HepG2 (cell line): ENCODE data around the gene KANK3. TPM values are rescaled to one million over a fixed set of nuclear protein-coding genes. Genes with fewer than 3 reads are reported as not detected.

Experiments used
- ARID2 ChIP-seq: sonication (generic); formaldehyde crosslinking; IDR thresholded peaks from 2 replicates; pipeline ENCODE4 v1.8.1; 2022; ENCODE audit warnings: mild to moderate bottlenecking, missing genetic modification reagents, borderline replicate concordance
- CC2D1A ChIP-seq: sonication (generic); formaldehyde crosslinking; IDR thresholded peaks from 2 replicates; pipeline ENCODE4 v1.8.1; 2023; ENCODE audit warnings: mild to moderate bottlenecking, missing genetic modification reagents
- GATAD2A ChIP-seq: IDR thresholded peaks from 2 replicates; pipeline ENCODE4 v1.6.1; 2016
- KDM5A ChIP-seq: fragments of 200-600 bp; sonication (generic); IDR thresholded peaks from 2 replicates; pipeline ENCODE4 v1.7.0; 2018; ENCODE audit warnings: antibody characterized with exemption, mild to moderate bottlenecking, low read length, borderline replicate concordance
- KDM6A ChIP-seq: IDR thresholded peaks from 2 replicates; pipeline ENCODE4 v1.6.1; 2016; ENCODE audit warnings: low read depth
- MEIS1 ChIP-seq: sonication (generic); formaldehyde crosslinking; IDR thresholded peaks from 2 replicates; pipeline ENCODE4 v1.9.0; 2021; ENCODE audit warnings: mild to moderate bottlenecking, missing genetic modification reagents, moderate library complexity, borderline replicate concordance
- POGK ChIP-seq: sonication (generic); formaldehyde crosslinking; conservative IDR thresholded peaks from 2 replicates; pipeline ENCODE4 v1.8.0; 2022; ENCODE audit warnings: mild to moderate bottlenecking, moderate library complexity, missing genetic modification reagents
- RBM39 ChIP-seq: fragments of 200-400 bp; formaldehyde crosslinking; IDR thresholded peaks from one replicate; pipeline ENCODE4 v1.6.1; 2018; ENCODE audit warnings: antibody characterized with exemption, mild to moderate bottlenecking, low read depth, low read length; ENCODE audit not compliant: poor library complexity, severe bottlenecking
- RXRB ChIP-seq: IDR thresholded peaks from 2 replicates; pipeline ENCODE4 v1.6.1; 2016; ENCODE audit warnings: borderline replicate concordance, missing genetic modification reagents, missing compliant biosample characterization
- SAFB2 ChIP-seq: sonication (generic); formaldehyde crosslinking; IDR thresholded peaks from 2 replicates; pipeline ENCODE4 v1.5.1; 2020; ENCODE audit warnings: missing genetic modification reagents, low read depth, mild to moderate bottlenecking, borderline replicate concordance
- SIX1 ChIP-seq: sonication (generic); formaldehyde crosslinking; IDR thresholded peaks from 2 replicates; pipeline ENCODE4 v1.4.0; 2020; ENCODE audit warnings: missing genetic modification reagents, borderline replicate concordance
- SMARCC2 ChIP-seq: fragments of 450-650 bp; IDR thresholded peaks from 2 replicates; pipeline ENCODE4 v1.6.1; 2017; ENCODE audit warnings: antibody characterized with exemption, mild to moderate bottlenecking
- SP4 ChIP-seq: sonication (generic); formaldehyde crosslinking; IDR thresholded peaks from 2 replicates; pipeline ENCODE4 v1.8.1; 2023; ENCODE audit warnings: mild to moderate bottlenecking, missing genetic modification reagents
- SYNCRIP ChIP-seq: fragments of 200-400 bp; formaldehyde crosslinking; IDR thresholded peaks from 2 replicates; pipeline ENCODE4 v1.6.1; 2018; ENCODE audit warnings: mild to moderate bottlenecking, low read depth, low read length; ENCODE audit not compliant: insufficient read depth
- TCF7L2 ChIP-seq: IDR thresholded peaks from 2 replicates; pipeline ENCODE4 v1.6.1; 2011; ENCODE audit warnings: mild to moderate bottlenecking, low read depth, low read length, moderate library complexity
- TGIF2 ChIP-seq: IDR thresholded peaks from 2 replicates; pipeline ENCODE4 v1.6.1; 2016; ENCODE audit warnings: control low read depth, missing compliant biosample characterization
- THRA ChIP-seq: sonication (generic); formaldehyde crosslinking; IDR thresholded peaks from 2 replicates; pipeline ENCODE4 v1.4.0; 2020; ENCODE audit warnings: missing genetic modification reagents, borderline replicate concordance
- ZNF205 ChIP-seq: IDR thresholded peaks from 2 replicates; pipeline ENCODE4 v1.6.1; 2018; ENCODE audit warnings: missing biosample characterization, missing genetic modification reagents
- ZNF33B ChIP-seq: sonication (generic); formaldehyde crosslinking; IDR thresholded peaks from 2 replicates; pipeline ENCODE4 v1.5.1; 2020; ENCODE audit warnings: mild to moderate bottlenecking, missing genetic modification reagents
- polyA plus RNA-seq, 8 experiments: library from polyadenylated mRNA; depleted of rRNA in 3 of 8; stranded (reverse) in 7 of 8; unstranded in 1 of 8; fragments of >200 nt; fragmentation: Illumina TruSeq in 4 of 8; extraction: Trizol in 4 of 8; gene quantifications; 2 replicates each; pipeline versions ENCODE4 v1.2.1 to v1.2.3, GENCODE V29; 2011 to 2016; ENCODE audit warnings: low read depth in 4 of 8, missing spikeins in 1 of 8, mixed read lengths in 1 of 8; ENCODE audit not compliant: insufficient read depth in 1 of 8
- total RNA-seq, 5 experiments: library from RNA; depleted of rRNA; stranded (reverse); fragments of >200 nt; fragmentation: Illumina TruSeq; extraction: Trizol; gene quantifications; 2 replicates each; pipeline ENCODE4 v1.2.3, GENCODE V29; 2016; ENCODE audit warnings: low read depth in 1 of 5
- TF ChIP-seq, protein P1 (sequence below): sonication (generic); formaldehyde crosslinking; IDR thresholded peaks from 2 replicates; pipeline ENCODE4 v1.9.0; 2022; ENCODE audit warnings: missing genetic modification reagents, mild to moderate bottlenecking, borderline replicate concordance
- TF ChIP-seq, protein P2 (sequence below): sonication (generic); formaldehyde crosslinking; IDR thresholded peaks from 2 replicates; pipeline ENCODE4 v1.9.0; 2021; ENCODE audit warnings: missing genetic modification reagents, borderline replicate concordance

Gene KANK3
- total and polyA plus RNA-seq, 2 of the 13 experiments (the other 11 are each of a cell fraction or from before 2014, with no cell fraction given), result 0.15 to 0.20 TPM

GRCh38 chr19:8387688-8388611 lies 44.9 kb upstream of the KANK3 start (continued):
- TF ChIP-seq, protein P1, sequence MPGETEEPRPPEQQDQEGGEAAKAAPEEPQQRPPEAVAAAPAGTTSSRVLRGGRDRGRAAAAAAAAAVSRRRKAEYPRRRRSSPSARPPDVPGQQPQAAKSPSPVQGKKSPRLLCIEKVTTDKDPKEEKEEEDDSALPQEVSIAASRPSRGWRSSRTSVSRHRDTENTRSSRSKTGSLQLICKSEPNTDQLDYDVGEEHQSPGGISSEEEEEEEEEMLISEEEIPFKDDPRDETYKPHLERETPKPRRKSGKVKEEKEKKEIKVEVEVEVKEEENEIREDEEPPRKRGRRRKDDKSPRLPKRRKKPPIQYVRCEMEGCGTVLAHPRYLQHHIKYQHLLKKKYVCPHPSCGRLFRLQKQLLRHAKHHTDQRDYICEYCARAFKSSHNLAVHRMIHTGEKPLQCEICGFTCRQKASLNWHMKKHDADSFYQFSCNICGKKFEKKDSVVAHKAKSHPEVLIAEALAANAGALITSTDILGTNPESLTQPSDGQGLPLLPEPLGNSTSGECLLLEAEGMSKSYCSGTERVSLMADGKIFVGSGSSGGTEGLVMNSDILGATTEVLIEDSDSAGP (CRISPR knock-in tag), result no peak; the same call in 1 of the 2 replicates
- TF ChIP-seq ARID2 (0 out of 2 replicates have a peak, but pooled peaks have one; percentile 43), RBM39 (no peak), SYNCRIP (no peak), TGIF2 (CRISPR knock-in tag) (no peak; the same call in 1 of the 2 replicates), TCF7L2 (no peak), THRA (CRISPR knock-in tag) (peak; percentile 92), ZNF33B (CRISPR knock-in tag) (no peak), MEIS1 (peak; percentile 74), SP4 (CRISPR knock-in tag) (peak; percentile 43; the same call in 1 of the 2 replicates), SIX1 (peak; percentile 62; the same call in 1 of the 2 replicates), RXRB (peak; percentile 93), SAFB2 (CRISPR knock-in tag) (no peak), SMARCC2 (0 out of 2 replicates have a peak, but pooled peaks have one; percentile 8), CC2D1A (CRISPR knock-in tag) (no peak), ZNF205 (CRISPR knock-in tag) (no peak), KDM5A (no peak; the same call in 1 of the 2 replicates), KDM6A (CRISPR knock-in tag) (peak; percentile 77), POGK (peak; percentile 55; the same call in 1 of the 2 replicates), GATAD2A (CRISPR knock-in tag) (peak; percentile 95)
- TF ChIP-seq, protein P2, sequence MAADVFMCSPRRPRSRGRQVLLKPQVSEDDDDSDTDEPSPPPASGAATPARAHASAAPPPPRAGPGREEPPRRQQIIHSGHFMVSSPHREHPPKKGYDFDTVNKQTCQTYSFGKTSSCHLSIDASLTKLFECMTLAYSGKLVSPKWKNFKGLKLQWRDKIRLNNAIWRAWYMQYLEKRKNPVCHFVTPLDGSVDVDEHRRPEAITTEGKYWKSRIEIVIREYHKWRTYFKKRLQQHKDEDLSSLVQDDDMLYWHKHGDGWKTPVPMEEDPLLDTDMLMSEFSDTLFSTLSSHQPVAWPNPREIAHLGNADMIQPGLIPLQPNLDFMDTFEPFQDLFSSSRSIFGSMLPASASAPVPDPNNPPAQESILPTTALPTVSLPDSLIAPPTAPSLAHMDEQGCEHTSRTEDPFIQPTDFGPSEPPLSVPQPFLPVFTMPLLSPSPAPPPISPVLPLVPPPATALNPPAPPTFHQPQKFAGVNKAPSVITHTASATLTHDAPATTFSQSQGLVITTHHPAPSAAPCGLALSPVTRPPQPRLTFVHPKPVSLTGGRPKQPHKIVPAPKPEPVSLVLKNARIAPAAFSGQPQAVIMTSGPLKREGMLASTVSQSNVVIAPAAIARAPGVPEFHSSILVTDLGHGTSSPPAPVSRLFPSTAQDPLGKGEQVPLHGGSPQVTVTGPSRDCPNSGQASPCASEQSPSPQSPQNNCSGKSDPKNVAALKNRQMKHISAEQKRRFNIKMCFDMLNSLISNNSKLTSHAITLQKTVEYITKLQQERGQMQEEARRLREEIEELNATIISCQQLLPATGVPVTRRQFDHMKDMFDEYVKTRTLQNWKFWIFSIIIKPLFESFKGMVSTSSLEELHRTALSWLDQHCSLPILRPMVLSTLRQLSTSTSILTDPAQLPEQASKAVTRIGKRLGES, result no peak
